GM19240 (cell line): ENCODE measurements around the gene FAM236D.
"Not testable (repeated sequence)": the region's sequence is repeated elsewhere in the genome, so short reads cannot be mapped to it uniquely, and the experiment has no call there.

Source experiments
- DNase-seq: peaks from one replicate; pipeline ENCODE4 v3.0.0; 2011; ENCODE audit warnings: low spot score; ENCODE audit not compliant: insufficient read length

FAM236D gene

GRCh38 chrX:72808110-72808509, at the start of gene FAM236D:
TSS of gene FAM236D (minus strand) at chrX:72808210. CDS start at chrX:72808110, 100 bp downstream.
- not testable (repeated sequence) for DNase-seq

GRCh38 chrX:72837532-72837931, 29.5 kb upstream of the FAM236D start:
- DNase-seq = not testable (repeated sequence)

GRCh38 chrX:72830701-72831100, 22.7 kb upstream of the FAM236D start:
- not testable (repeated sequence) for DNase-seq

GRCh38 chrX:72790390-72790789, 17.6 kb downstream of the FAM236D start:
- not testable (repeated sequence) for DNase-seq

GRCh38 chrX:72788142-72788541, 19.9 kb downstream of the FAM236D start:
- DNase-seq = not testable (repeated sequence)

- not testable (repeated sequence) for DNase-seq
These were observed 24.0 kb downstream of the FAM236D start for GRCh38 chrX:72783964-72784363.

GRCh38 chrX:72783365-72783936, 24.6 kb downstream of the FAM236D start:
- DNase-seq = not testable (repeated sequence)

- DNase-seq = not testable (repeated sequence)
These were observed 25.4 kb downstream of the FAM236D start, which contains the start of gene FAM236B for GRCh38 chrX:72782560-72782959. TSS of gene FAM236B (minus strand) at chrX:72782660. CDS start at chrX:72782560, 100 bp downstream.

GRCh38 chrX:72778146-72778545, 29.9 kb downstream of the FAM236D start:
- not testable (repeated sequence) for DNase-seq

- not testable (repeated sequence) for DNase-seq
These were observed 30.6 kb downstream of the FAM236D start for GRCh38 chrX:72777467-72777790.

- DNase-seq = not testable (repeated sequence)
These were observed 31.1 kb downstream of the FAM236D start, which contains the start of gene DMRTC1B for GRCh38 chrX:72776653-72777466. TSS of gene DMRTC1B (plus strand) at chrX:72776890. CDS start at chrX:72845136, 68,246 bp downstream.

- not testable (repeated sequence) for DNase-seq
These were observed 47.6 kb downstream of the FAM236D start for GRCh38 chrX:72760454-72760853.
